NCI-H2107 treated with DMSO at 0.1 percent for 48 hours (cell line): ENCODE results near the gene PLEKHN1.
"Not testable (repeated sequence)": the region's sequence is repeated elsewhere in the genome, so short reads cannot be mapped to it uniquely, and the experiment has no call there.

Experiments
- DNase-seq: peaks from one replicate; lab custom pipeline; 2025; ENCODE audit not compliant: unreplicated experiment; lab: John Stamatoyannopoulos, UW

The PLEKHN1 gene

DNA sequence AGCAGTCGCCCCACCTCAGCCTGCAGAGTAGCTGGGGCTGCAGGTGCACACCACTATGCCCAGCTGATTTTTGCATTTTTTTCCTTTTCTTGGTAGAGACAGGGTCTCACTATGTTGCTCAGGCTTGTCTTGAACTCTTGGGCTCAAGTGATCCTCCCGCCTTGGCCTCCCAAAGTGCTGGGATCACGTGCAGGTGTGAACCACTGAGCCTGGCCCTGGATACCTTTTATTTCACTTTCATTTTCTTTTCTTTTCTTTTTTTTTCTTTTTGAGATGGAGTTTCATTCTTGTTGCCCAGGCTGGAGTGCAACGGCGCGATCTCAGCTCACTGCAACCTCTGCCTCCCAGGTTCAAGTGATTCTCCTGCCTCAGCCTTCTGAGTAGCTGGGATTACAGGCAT, 25.0 kb downstream of the PLEKHN1 start:
- not testable (repeated sequence) for DNase-seq

GRCh38 chr1:991895-992294, 25.6 kb downstream of the PLEKHN1 start:
- DNase-seq: no peak

DNA sequence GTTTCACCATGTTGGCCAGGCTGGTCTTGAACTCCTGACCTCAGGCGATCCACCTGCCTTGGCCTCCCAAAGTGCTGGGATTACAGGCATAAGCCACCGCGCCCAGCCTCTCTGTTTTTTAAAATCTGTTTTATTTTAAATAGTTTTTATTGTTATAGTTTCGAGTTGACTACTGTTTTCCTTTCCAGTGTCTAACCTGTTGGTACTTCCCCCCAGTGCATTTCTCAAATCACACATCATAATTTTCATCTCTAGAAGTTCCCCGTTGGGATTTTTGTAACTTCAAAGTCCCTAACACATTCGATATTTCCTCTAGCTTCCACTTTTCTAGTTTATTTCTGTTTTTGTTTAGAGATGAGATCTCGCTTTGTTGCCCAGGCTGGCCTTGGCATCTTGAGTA, 26.1 kb downstream of the PLEKHN1 start:
- no peak for DNase-seq

- DNase-seq: no peak
These were observed 27.2 kb downstream of the PLEKHN1 start for GRCh38 chr1:993379-993995.

GRCh38 chr1:994546-994945, 28.3 kb downstream of the PLEKHN1 start:
- DNase-seq: not testable (repeated sequence)

DNA sequence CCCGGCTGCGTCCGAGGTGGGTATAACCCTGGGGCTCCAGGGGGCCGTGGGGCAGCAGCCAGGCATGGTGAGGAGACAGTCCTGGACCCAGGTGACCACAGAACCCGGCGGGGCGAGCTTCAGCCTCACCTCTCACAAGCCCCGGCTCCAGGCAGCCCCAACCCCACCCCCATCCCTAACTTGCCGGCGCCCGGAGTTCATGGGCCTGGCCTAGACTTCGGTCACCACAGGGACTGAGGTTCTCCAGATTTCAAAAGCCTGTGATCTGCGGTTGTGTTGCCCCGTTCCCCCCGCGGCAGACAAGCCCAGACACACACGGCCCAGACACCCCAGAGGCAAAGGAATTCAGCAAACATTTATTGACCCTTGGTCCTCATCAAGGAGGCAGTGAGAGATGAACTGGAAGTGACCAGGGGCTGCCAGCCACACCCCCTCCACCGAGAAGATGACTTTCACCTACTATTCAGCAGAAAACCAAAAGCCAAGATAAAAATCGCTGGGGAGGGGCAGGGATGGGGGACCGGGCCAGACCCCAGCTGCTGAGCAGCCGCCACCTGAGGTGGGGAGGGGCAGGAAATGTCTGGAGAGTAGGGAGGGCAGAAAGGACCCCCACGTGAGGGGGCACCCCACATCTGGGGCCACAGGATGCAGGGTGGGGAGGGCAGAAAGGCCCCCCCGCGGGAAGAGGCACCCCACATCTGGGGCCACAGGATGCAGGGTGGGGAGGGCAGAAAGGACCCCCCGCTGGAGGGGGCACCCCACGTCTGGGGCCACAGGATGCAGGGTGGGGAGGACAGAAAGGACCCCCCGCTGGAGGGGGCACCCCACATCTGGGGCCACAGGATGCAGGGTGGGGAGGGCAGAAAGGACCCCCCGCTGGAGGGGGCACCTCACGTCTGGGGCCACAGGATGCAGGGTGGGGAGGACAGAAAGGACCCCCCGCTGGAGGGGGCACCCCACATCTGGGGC, 29.7 kb downstream of the PLEKHN1 start:
- DNase-seq: no peak

DNA sequence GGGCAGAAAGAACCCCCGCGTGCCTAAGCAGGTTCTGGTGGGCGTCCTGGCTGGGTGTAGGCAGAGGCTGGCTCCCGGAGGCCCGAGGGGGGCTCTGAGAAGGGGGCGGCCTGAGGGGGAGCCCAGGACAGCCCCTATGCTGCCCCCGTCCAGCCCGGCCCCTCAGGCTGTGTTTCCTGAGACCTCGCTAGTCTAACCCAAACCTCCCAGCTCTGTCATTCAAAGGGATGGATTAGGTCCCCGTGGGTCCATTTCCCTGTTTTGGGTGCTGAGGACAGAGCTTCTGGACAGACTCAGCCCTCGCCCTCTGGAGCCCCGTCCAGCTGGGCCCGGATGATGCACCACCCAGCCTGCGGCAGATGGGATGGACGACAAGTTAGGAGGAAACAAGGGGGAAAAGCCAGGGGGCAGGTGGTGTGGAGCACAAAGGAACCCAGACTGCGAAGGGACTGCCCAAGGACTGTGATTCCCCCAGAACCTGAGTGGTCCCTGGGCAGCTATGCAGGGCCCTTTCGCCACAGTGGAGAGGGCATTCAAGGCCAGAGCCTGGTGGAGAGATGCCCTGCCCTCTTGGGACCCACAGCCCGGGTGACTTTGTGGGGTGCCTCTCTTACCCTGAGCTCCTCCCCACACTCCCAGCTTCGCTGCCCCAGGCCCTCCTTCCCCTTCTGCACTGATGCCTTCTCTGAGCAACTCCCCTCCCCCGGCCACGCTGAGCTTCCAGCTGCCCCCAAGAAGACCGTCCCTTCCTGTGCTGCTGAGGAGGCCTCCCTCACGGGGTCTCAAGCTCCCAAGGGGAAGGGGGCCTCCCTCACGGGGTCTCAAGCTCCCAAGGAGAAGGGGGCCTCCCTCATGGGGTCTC, 30.8 kb downstream of the PLEKHN1 start:
- no peak for DNase-seq

DNA sequence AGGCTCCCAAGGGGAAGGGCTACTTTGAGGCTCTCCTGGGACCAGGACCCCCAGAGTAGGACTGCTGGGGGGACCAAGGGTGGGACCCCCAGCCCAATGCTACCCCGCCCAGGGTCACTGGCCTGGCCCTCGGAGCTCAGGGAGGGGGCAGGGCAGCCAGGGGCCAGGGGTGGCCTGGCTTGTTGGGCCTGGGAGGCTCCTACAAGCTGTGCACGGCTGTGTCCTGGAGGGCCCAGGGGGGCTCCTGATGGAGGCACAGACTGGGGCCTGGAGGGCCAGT, 31.4 kb downstream of the PLEKHN1 start:
- no peak for DNase-seq

DNA sequence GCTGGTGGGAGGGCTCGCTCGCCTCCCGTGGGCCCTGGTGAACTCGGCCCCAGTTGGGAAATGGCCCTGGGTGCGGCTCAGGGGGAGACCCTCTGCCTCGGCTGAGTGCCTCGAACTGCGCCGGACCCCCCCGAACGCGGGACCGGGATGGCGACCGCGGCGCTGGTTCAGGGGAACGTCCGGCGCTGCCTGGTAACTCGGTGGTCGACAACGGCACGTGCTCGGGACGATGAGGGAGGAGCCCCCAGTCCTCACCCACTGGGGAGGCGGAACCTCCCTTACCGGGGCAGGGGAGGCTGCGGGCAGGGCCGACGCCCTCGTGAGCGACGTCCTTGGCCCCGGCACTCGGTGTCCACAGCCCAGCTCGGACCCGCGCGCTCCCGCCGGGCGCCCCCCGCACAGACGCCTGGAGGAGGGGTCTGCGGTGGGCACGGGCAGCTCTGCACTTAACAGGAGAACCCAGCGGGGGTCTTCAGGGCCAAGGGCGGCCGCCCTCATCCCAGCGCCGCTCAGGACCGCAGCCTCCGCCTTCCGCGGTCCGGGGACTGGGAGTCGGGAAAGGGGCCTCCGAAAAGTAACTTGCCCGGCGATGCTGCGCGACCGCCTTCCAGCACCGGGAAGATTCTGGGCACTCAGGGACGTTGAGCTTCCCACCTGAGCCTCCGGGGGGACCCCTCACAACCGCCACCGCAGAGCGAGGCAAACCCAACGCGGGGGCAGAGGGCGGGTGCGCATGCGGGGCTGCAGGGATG, 31.9 kb downstream of the PLEKHN1 start:
- DNase-seq: no peak

DNA sequence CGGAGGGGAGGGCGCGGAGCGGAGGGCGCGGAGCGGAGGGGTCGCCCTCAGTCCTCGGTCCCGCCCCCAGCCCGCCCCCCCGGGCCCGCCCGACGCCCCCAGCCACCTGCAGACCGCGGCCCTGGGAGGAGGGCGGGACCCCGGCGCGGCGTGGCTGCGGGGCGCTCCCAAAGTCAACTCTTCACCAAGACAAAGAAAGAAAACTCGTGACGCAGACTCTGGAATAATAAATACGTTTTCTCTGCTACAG, 32.4 kb downstream of the PLEKHN1 start:
- DNase-seq: no peak

GRCh38 chr1:998995-999724, 32.9 kb downstream of the PLEKHN1 start:
- DNase-seq: no peak

DNA sequence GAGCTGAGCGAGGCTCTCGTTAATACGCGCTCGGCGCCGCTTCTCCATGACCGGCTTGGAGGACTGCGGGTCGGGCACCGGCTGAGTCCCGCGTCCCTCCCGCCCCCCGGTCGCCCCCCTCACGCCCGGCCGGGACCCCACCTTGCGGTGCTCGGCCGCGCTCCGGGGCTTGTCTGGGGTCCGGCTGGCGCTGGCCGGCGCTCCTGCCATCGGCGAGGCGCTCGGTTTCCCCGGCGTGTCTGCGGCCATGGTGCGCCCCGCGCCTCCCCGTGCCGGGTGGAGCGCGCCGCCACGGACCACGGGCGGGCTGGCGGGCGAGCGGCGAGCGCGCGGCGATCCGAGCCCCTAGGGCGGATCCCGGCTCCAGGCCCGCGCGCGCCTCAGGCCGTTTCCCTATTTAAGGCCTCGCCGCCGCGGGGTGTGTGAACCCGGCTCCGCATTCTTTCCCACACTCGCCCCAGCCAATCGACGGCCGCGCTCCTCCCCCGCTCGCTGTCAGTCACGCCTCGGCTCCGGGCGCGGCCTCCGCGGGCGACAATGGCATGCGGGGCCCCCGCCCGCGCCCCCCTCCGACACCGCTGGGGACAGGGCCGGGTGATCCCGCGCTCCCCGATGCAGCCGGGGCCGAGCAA, 33.6 kb downstream of the PLEKHN1 start, which contains the start of gene HES4:
HES4 (minus strand) TSS at position 373 of the 632 bp plus-strand sequence; CDS start at position 249, 124 bp downstream.
- DNase-seq: no peak

DNA sequence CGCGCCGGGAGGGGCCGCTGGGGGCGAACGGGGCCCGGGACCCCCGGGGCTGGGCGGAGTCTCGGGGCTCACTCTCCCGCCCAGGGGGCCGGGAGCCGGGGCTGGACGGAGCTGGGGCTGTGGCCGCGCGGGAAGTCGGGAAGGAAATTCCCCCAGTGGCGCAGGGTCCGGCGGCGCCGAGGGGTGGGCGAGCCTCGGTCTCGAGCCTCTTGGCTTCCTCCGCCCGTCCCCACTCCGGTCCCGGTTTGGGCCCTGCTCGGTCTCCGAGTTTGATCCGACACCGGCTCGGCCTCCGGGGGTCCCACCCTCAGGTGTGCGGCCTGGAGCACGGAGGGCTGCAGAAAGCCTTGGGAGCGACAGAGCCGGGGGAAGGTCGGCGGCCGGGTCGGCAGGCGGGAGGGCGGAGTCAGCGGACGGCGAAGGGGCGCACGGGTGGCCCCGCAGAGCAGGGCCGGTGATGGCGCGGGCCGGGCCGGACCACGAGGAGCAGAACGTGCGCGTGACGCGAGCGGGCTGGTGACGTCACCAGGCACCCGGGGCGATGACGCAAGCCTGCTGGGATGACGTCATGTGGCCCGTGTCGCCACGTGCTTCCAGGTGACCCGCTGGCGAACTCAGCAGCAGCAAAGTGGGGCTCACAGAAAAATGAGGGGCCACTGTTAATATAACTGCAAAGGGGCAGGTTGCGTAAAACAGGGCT, 34.2 kb downstream of the PLEKHN1 start:
- no peak for DNase-seq

- no peak for DNase-seq
These were observed 34.9 kb downstream of the PLEKHN1 start for GRCh38 chr1:1001057-1001783.

DNA sequence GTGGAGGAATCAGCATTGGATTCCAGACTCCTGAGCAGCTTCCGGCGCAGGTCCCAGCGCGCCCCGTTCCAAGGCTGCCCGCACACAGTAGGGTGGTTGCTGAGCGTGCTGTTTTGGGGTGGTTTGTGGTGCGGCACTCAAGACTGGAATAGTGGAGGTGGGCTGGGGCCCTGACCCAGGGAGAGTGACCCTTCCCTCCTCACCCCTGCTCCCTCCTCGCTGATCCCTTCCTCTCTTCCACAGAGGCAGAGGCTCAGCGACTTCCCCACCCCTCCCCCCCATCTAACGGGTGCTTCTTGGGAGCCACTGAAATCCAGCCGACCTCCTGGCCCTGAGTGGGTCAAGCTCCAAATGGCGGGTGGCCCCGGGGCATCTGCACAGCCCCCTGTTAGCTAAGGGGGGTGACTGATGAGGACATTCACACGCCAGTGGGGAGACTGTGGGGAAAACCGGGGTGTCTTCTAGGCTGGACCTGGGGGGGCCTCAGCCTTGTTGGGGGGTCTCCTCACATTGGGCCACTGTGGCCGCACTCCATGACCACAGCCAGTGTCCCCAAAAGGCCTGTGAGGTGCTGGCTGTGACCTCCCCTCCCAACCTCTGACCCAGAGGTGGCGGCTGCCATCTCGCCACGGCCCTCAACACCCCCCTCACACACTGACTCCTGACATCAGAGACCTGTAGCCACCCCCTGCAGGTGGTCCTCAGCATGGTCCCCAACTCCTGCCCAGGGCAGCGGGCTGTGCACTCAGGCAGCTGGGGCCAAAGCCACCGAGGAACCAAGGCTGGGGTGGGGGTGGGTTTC, 37.5 kb downstream of the PLEKHN1 start:
- no peak for DNase-seq

- DNase-seq: no peak
These were observed 38.1 kb downstream of the PLEKHN1 start for GRCh38 chr1:1004420-1004779.

DNA sequence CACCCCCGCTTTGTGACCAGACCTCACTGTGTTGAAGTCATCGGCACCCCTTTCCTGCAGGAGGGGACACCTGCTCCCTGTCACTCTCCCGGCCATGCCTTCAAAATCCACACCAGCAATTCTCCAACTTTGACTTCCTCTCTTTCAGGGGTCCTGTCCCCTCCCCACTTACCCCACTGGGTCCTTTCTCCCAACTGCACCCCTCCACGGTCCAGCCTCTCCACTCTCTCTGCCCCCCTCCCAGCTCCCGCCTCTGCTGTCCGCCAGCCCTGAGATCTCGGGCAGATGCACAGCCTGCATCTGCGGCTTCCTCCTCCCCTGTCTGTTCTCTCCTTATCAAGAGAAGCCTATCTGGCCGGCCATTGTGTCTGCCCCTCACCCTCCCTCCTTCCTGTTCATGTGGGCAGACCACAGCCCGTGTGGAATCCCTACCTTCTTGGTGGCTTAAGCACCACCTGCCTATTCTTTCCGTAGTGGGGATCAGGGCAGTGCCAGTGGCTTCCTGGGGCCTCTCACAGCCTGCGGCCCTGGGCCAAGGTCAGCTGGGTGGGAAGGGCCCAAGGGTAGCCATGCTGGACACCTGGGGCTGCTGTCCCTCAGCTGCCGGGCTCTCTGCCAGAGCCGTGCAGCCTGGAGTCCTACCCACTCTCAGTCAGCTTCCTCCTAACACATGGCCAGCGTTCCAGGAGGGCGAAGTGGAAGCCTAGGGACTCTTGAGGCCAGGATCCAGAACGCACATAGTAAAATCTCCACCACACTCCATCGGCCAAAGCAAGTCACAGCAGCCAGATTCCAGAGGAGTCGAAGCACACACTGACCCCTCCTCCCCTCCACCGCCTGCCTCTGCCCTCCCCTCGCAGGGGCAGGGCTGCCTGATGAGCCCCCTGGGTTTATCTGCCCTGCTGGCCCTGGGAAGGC, 38.8 kb downstream of the PLEKHN1 start:
- no peak for DNase-seq
